ENCODE results near the gene MAGI2.

Gene MAGI2

GRCh38 chr7:78563191-78563590, 890.3 kb downstream of the MAGI2 start:
- in situ Hi-C loops (cut with MboI; ENCODE audit: low sequenced_read_pairs, unreplicated experiment): no loop called here
- DNase-seq (ENCODE audit: low spot score): no peak
- no peak for TF ChIP-seq CTCF (IDR thresholded peaks at IDR 0.05; ENCODE audit: borderline replicate concordance, control extremely low read depth, extremely low read depth, insufficient read depth, missing control alignments)

GRCh38 chr7:78562191-78562590, 891.3 kb downstream of the MAGI2 start:
- no peak for DNase-seq (ENCODE audit: low spot score)
- in situ Hi-C loops (cut with MboI; ENCODE audit: low sequenced_read_pairs, unreplicated experiment): no loop called here
- TF ChIP-seq CTCF (IDR thresholded peaks at IDR 0.05; ENCODE audit: borderline replicate concordance, control extremely low read depth, extremely low read depth, insufficient read depth, missing control alignments): no peak

- in situ Hi-C loops (cut with MboI; ENCODE audit: low sequenced_read_pairs, unreplicated experiment): no loop called here
- DNase-seq (ENCODE audit: low spot score): no peak
- no peak for TF ChIP-seq CTCF (IDR thresholded peaks at IDR 0.05; ENCODE audit: borderline replicate concordance, control extremely low read depth, extremely low read depth, insufficient read depth, missing control alignments)
These were observed 894.9 kb downstream of the MAGI2 start for GRCh38 chr7:78558566-78558965.

GRCh38 chr7:78543976-78544375, 909.5 kb downstream of the MAGI2 start:
- in situ Hi-C loops (cut with MboI; ENCODE audit: low sequenced_read_pairs, unreplicated experiment): no loop called here
- TF ChIP-seq CTCF (IDR thresholded peaks at IDR 0.05; ENCODE audit: borderline replicate concordance, control extremely low read depth, extremely low read depth, insufficient read depth, missing control alignments): no peak

GRCh38 chr7:78542981-78543380, 910.5 kb downstream of the MAGI2 start:
- DNase-seq (ENCODE audit: low spot score): no peak
- TF ChIP-seq CTCF (IDR thresholded peaks at IDR 0.05; ENCODE audit: borderline replicate concordance, control extremely low read depth, extremely low read depth, insufficient read depth, missing control alignments): no peak
- in situ Hi-C loops (cut with MboI; ENCODE audit: low sequenced_read_pairs, unreplicated experiment): no loop called here

More at GRCh38 chr7:78543976-78544375, 909.5 kb downstream of the MAGI2 start:
- no peak for DNase-seq (ENCODE audit: low spot score)

- no peak for TF ChIP-seq CTCF (IDR thresholded peaks at IDR 0.05; ENCODE audit: borderline replicate concordance, control extremely low read depth, extremely low read depth, insufficient read depth, missing control alignments)
- in situ Hi-C loops (cut with MboI; ENCODE audit: low sequenced_read_pairs, unreplicated experiment): no loop called here
- no peak for DNase-seq (ENCODE audit: low spot score)
These were observed 910.9 kb downstream of the MAGI2 start for GRCh38 chr7:78542541-78542940.

- in situ Hi-C loops (cut with MboI; ENCODE audit: low sequenced_read_pairs, unreplicated experiment): no loop called here
- DNase-seq (ENCODE audit: low spot score): no peak
- TF ChIP-seq CTCF (IDR thresholded peaks at IDR 0.05; ENCODE audit: borderline replicate concordance, control extremely low read depth, extremely low read depth, insufficient read depth, missing control alignments): no peak
These were observed 913.6 kb downstream of the MAGI2 start for GRCh38 chr7:78539825-78540224.

Data from GM13976 (cell line).